ENCODE results near the gene TPST2. TPM values are rescaled to one million over a fixed set of nuclear protein-coding genes. Genes with fewer than 3 reads are reported as not detected.
A peak's percentile ranks its signal among the peaks of the same experiment; 100 is the strongest.

The TPST2 gene
- total RNA-seq = 10 to 100 TPM; 62.8 to 68.9 TPM

- H3K27ac Mint-ChIP-seq = peak within 1 kb of the TSS; percentile 90
- no peaks in the 10 kb centered on the region for H3K9me3 Mint-ChIP-seq (ENCODE audit: insufficient read depth)
- H3K36me3 Mint-ChIP-seq (ENCODE audit: low read depth) = peaks cover 23% of the 10 kb centered on the region
- no peaks in the 10 kb centered on the region for H3K27me3 Mint-ChIP-seq (ENCODE audit: low read depth)
- CTCF ChIA-PET = no interaction called here
- POLR2A ChIA-PET = interaction anchor here (0.7 to 2.5 kb wide), 4 partner anchors 11 to 107 kb away, joined by 3 to 8 read pairs (median 4); partner anchors contain the start of genes HPS4 and SRRD
- H3K4me1 Mint-ChIP-seq (ENCODE audit: low read depth) = peaks cover 81% of the 10 kb centered on the region
- H3K4me3 Mint-ChIP-seq = peak within 1 kb of the TSS; percentile 90
- ATAC-seq (peak; percentile 74), DNase-seq (peak; percentile 77)
Observed at GRCh38 chr22:26589845-26590736, at the start of gene TPST2. TSS of gene TPST2 (minus strand) at chr22:26590132. CDS start at chr22:26541630, 48,502 bp downstream.

- H3K27ac Mint-ChIP-seq = peak overlapping the region; percentile 62
- ChIA-PET CTCF (no interaction called here), POLR2A (no interaction called here)
- ATAC-seq (no peak), DNase-seq (no peak)
- H3K9me3 Mint-ChIP-seq (ENCODE audit: insufficient read depth) = no peaks in the 10 kb centered on the region
- H3K27me3 Mint-ChIP-seq (ENCODE audit: low read depth) = no peaks in the 10 kb centered on the region
- H3K4me3 Mint-ChIP-seq = no peak overlapping the region
- peaks cover 3% of the 10 kb centered on the region for H3K36me3 Mint-ChIP-seq (ENCODE audit: low read depth)
- peaks cover 23% of the 10 kb centered on the region for H3K4me1 Mint-ChIP-seq (ENCODE audit: low read depth)
Observed at GRCh38 chr22:26636296-26636695, 46.4 kb upstream of the TPST2 start.

DNA sequence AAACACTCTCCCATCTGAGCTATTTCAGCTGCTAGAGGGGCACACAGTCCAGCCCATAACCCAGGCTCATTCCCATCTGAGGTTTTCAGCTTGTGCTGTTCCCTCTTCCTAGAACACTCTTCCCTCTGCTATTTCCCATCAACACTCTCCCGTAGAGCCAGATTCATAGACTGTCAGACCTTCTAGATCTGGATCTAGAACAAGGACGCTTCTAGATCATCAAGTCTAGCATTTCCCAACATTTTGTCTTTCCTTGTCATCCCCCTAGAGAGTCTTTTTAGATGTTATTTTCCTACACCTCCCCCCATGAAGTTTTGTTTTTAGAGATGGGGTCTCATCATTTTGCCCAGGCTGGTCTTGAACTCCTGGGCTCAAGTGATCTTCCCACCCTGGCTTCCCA is 45.2 kb upstream of the TPST2 start:
- H3K27ac Mint-ChIP-seq = no peak overlapping the region
- no peak for ATAC-seq
- ChIA-PET POLR2A (no interaction called here), CTCF (no interaction called here)
- DNase-seq = no peak
- H3K4me1 Mint-ChIP-seq (ENCODE audit: low read depth) = peaks cover 14% of the 10 kb centered on the region
- peaks cover 8% of the 10 kb centered on the region for H3K9me3 Mint-ChIP-seq (ENCODE audit: insufficient read depth)
- H3K27me3 Mint-ChIP-seq (ENCODE audit: low read depth) = no peaks in the 10 kb centered on the region
- H3K36me3 Mint-ChIP-seq (ENCODE audit: low read depth) = no peaks in the 10 kb centered on the region
- H3K4me3 Mint-ChIP-seq = no peak overlapping the region

DNA sequence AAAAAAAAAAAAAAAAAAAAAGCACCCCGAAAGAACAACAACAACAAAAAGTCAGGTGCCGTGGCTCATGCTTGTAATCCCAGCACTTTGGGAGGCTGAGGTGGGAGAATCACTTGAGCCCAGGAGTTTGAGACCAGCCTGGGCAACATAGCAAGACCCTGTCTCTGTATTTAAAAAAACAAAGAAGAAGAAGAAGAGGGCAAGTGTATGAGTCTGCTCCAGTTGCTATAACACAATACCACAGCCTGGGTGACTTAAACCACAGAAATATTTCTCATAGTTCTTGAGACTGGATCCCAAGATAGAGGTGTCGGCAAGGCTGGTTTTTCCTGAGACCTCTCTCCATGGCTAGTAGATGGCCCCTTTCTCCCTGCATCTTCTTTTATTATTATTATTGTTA is 44.3 kb upstream of the TPST2 start:
- ChIA-PET POLR2A (no interaction called here), CTCF (no interaction called here)
- no peak overlapping the region for H3K27ac Mint-ChIP-seq
- H3K36me3 Mint-ChIP-seq (ENCODE audit: low read depth) = no peaks in the 10 kb centered on the region
- peaks cover 14% of the 10 kb centered on the region for H3K4me1 Mint-ChIP-seq (ENCODE audit: low read depth)
- no peaks in the 10 kb centered on the region for H3K27me3 Mint-ChIP-seq (ENCODE audit: low read depth)
- DNase-seq (no peak), ATAC-seq (no peak)
- H3K4me3 Mint-ChIP-seq = no peak overlapping the region
- H3K9me3 Mint-ChIP-seq (ENCODE audit: insufficient read depth) = peaks cover 8% of the 10 kb centered on the region

- H3K9me3 Mint-ChIP-seq (ENCODE audit: insufficient read depth) = peaks cover 8% of the 10 kb centered on the region
- ChIA-PET POLR2A (no interaction called here), CTCF (interaction anchor here (0.9 kb wide), 1 partner anchor 129 kb away, joined by 3 read pairs; no protein-coding TSS in a partner anchor)
- peaks cover 24% of the 10 kb centered on the region for H3K4me1 Mint-ChIP-seq (ENCODE audit: low read depth)
- no peak for ATAC-seq
- H3K27ac Mint-ChIP-seq = no peak overlapping the region
- DNase-seq = no peak
- H3K36me3 Mint-ChIP-seq (ENCODE audit: low read depth) = peaks cover 2% of the 10 kb centered on the region
- no peak overlapping the region for H3K4me3 Mint-ChIP-seq
- no peaks in the 10 kb centered on the region for H3K27me3 Mint-ChIP-seq (ENCODE audit: low read depth)
Observed at GRCh38 chr22:26632422-26633155, 42.7 kb upstream of the TPST2 start.

DNA sequence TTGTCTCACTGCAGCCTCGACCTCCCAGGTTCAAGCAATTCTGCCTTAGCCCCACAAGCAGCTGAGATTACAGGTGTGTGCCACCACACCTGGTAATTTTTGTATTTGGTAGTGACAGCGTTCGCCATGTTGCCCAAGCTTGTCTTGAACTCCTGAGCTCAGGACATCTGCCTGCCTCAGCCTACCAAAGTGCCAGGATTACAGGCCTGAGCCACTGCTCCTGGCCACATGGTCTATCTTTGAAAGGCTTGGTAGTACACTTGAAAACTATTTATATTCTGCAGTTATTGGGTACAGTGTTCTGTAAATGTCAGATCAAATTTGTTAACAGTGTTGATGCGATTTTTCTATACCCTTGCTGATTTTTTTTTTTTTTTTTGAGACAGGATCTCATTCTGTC is 41.4 kb upstream of the TPST2 start:
- no peak overlapping the region for H3K27ac Mint-ChIP-seq
- DNase-seq (no peak), ATAC-seq (no peak)
- peaks cover 2% of the 10 kb centered on the region for H3K36me3 Mint-ChIP-seq (ENCODE audit: low read depth)
- POLR2A ChIA-PET = no interaction called here
- peaks cover 8% of the 10 kb centered on the region for H3K9me3 Mint-ChIP-seq (ENCODE audit: insufficient read depth)
- H3K4me3 Mint-ChIP-seq = no peak overlapping the region
- CTCF ChIA-PET = interaction anchor here (1.1 to 1.4 kb wide), 2 partner anchors 12 to 131 kb away, joined by 3 read pairs; no protein-coding TSS in a partner anchor
- peaks cover 27% of the 10 kb centered on the region for H3K4me1 Mint-ChIP-seq (ENCODE audit: low read depth)
- no peaks in the 10 kb centered on the region for H3K27me3 Mint-ChIP-seq (ENCODE audit: low read depth)

- POLR2A ChIA-PET = no interaction called here
- H3K36me3 Mint-ChIP-seq (ENCODE audit: low read depth) = peaks cover 2% of the 10 kb centered on the region
- H3K4me3 Mint-ChIP-seq = no peak overlapping the region
- CTCF ChIA-PET = interaction anchor here (1.4 kb wide), 1 partner anchor 13 kb away, joined by 3 read pairs; no protein-coding TSS in a partner anchor
- peaks cover 27% of the 10 kb centered on the region for H3K4me1 Mint-ChIP-seq (ENCODE audit: low read depth)
- peaks cover 8% of the 10 kb centered on the region for H3K9me3 Mint-ChIP-seq (ENCODE audit: insufficient read depth)
- ATAC-seq (no peak), DNase-seq (no peak)
- no peak overlapping the region for H3K27ac Mint-ChIP-seq
- H3K27me3 Mint-ChIP-seq (ENCODE audit: low read depth) = no peaks in the 10 kb centered on the region
Observed at GRCh38 chr22:26629988-26630761, 40.2 kb upstream of the TPST2 start.

GRCh38 chr22:26624803-26625202 is 34.9 kb upstream of the TPST2 start:
- POLR2A ChIA-PET = interaction anchor here (0.6 kb wide), 2 partner anchors 34 to 914 kb away, joined by 3 read pairs; no protein-coding TSS in a partner anchor
- no peaks in the 10 kb centered on the region for H3K27me3 Mint-ChIP-seq (ENCODE audit: low read depth)
- H3K4me3 Mint-ChIP-seq = no peak overlapping the region
- DNase-seq (no peak), ATAC-seq (no peak)
- CTCF ChIA-PET = interaction anchor here (0.9 kb wide), 1 partner anchor 121 kb away, joined by 4 read pairs; no protein-coding TSS in a partner anchor
- H3K27ac Mint-ChIP-seq = no peak overlapping the region
- H3K9me3 Mint-ChIP-seq (ENCODE audit: insufficient read depth) = no peaks in the 10 kb centered on the region
- peaks cover 20% of the 10 kb centered on the region for H3K4me1 Mint-ChIP-seq (ENCODE audit: low read depth)
- peaks cover 2% of the 10 kb centered on the region for H3K36me3 Mint-ChIP-seq (ENCODE audit: low read depth)

DNA sequence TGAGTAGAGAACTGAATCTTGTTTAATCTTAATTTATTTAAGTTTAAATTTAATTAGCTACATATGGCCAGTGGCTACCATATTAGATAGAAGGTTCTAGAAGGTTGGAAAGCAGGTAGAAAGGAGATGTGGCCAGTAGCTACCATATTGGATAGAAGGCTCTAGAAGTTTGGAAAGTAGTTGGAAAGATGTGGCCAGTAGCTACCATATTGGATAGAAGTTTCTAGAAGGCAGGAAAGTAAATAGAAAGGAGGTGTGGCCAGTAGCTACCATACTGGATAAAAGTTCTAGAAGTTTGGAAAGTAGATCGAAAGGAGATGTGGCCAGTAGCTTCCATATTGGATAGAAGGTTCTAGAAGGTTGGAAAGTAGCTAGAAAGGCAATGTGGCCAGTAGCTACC is 34.1 kb upstream of the TPST2 start:
- Mint-ChIP-seq H3K27ac (no peak overlapping the region), H3K4me1 (ENCODE audit: low read depth) (peaks cover 20% of the 10 kb centered on the region), H3K4me3 (no peak overlapping the region), H3K36me3 (ENCODE audit: low read depth) (peaks cover 2% of the 10 kb centered on the region), H3K27me3 (ENCODE audit: low read depth) (no peaks in the 10 kb centered on the region), H3K9me3 (ENCODE audit: insufficient read depth) (no peaks in the 10 kb centered on the region)
- ChIA-PET CTCF (interaction anchor here (0.9 kb wide), 2 partner anchors 120 to 122 kb away, joined by 3 to 4 read pairs; no protein-coding TSS in a partner anchor), POLR2A (interaction anchor here (0.6 kb wide), 1 partner anchor 914 kb away, joined by 3 read pairs; no protein-coding TSS in a partner anchor)
- DNase-seq (no peak), ATAC-seq (no peak)

DNA sequence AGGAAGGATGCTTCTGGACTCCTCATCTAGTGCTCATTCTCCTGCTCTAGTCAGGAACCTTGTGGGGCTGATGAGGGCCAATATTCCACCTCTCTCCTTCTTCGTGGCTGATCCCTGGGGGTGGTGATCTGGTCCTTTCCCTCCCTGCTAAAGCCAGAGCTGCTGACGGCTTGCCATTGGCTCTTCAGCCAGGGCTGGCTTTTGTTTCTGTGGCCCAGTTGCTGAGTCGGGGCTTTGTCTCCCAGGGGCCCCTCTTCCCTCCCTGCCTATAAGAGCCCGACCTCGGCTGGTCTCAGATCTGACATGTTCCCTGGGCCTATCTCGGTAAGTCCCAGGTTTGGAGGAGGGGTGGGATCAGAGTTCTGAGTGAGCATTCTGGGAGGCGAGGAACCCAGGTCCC is 31.7 kb upstream of the TPST2 start, which contains the start of gene CRYBA4:
CRYBA4 (plus strand) TSS at position 301 of the 400 bp plus-strand sequence. CDS start 634 bp downstream, outside the sequence.
- no peak for ATAC-seq
- Mint-ChIP-seq H3K4me1 (ENCODE audit: low read depth) (peaks cover 14% of the 10 kb centered on the region), H3K27ac (no peak within 1 kb of the TSS), H3K9me3 (ENCODE audit: insufficient read depth) (no peaks in the 10 kb centered on the region), H3K36me3 (ENCODE audit: low read depth) (no peaks in the 10 kb centered on the region), H3K27me3 (ENCODE audit: low read depth) (no peaks in the 10 kb centered on the region), H3K4me3 (no peak within 1 kb of the TSS)
- POLR2A ChIA-PET = no interaction called here
- CTCF ChIA-PET = no interaction called here
- no peak for DNase-seq

GRCh38 chr22:26620197-26620596 is 30.3 kb upstream of the TPST2 start:
- ATAC-seq (no peak), DNase-seq (no peak)
- H3K27me3 Mint-ChIP-seq (ENCODE audit: low read depth) = no peaks in the 10 kb centered on the region
- POLR2A ChIA-PET = interaction anchor here (1.2 kb wide), 1 partner anchor 31 kb away, joined by 3 read pairs; no protein-coding TSS in a partner anchor
- H3K27ac Mint-ChIP-seq = no peak overlapping the region
- no peaks in the 10 kb centered on the region for H3K9me3 Mint-ChIP-seq (ENCODE audit: insufficient read depth)
- peaks cover 23% of the 10 kb centered on the region for H3K4me1 Mint-ChIP-seq (ENCODE audit: low read depth)
- CTCF ChIA-PET = no interaction called here
- no peaks in the 10 kb centered on the region for H3K36me3 Mint-ChIP-seq (ENCODE audit: low read depth)
- H3K4me3 Mint-ChIP-seq = no peak overlapping the region

Measured in activated CD8-positive, alpha-beta T cell treated with anti-CD3 and anti-CD28 coated beads, Interleukin-2, amount 10 ng/mL, durations not matched to agents 7 days and 5 days (primary cell).